ENCODE results near the gene TAGLN2.

- TF ChIP-seq POLR2AphosphoS5 (IDR thresholded peaks at IDR 0.05) (no peak), CTCF (IDR thresholded peaks at IDR 0.05) (no peak), POLR2A (IDR thresholded peaks at IDR 0.05) (no peak), EP300 (IDR thresholded peaks at IDR 0.05; ENCODE audit: low read depth) (no peak)
Observed at GRCh38 chr1:159929155-159930051, 4.1 kb upstream of the TAGLN2 start.

All from transverse colon (tissue), 4 donors.